Umbilical cord (tissue), 2 donors: ENCODE measurements around the gene BRAF. TPM values are rescaled to one million over a fixed set of nuclear protein-coding genes. Genes with fewer than 3 reads are reported as not detected.
"Not testable (repeated sequence)": the region's sequence is repeated elsewhere in the genome, so short reads cannot be mapped to it uniquely, and the experiment has no call there.

Experiments
- DNase-seq: peaks from one replicate; pipeline ENCODE4 v3.0.0-alpha.2; 2015; ENCODE audit warnings: low spot score
- total RNA-seq: library from RNA; depleted of rRNA; stranded (reverse); fragments of >200 nt; gene quantifications from one replicate; pipeline ENCODE4 v1.2.3, GENCODE V29; 2014; ENCODE audit warnings: low replicate concordance; ENCODE audit not compliant: insufficient read depth

The BRAF gene
- total RNA-seq, 1 donor from 2014 or later, result 61.2 TPM

- no peak for DNase-seq
Measured at GRCh38 chr7:140881507-140882228, 43.1 kb downstream of the BRAF start.

- no peak for DNase-seq
Measured at GRCh38 chr7:140877249-140877524, 47.5 kb downstream of the BRAF start.

- DNase-seq, result no peak
Measured at GRCh38 chr7:140876519-140877248, 48.0 kb downstream of the BRAF start.

GRCh38 chr7:140873434-140873833 lies 51.3 kb downstream of the BRAF start:
- no peak for DNase-seq

GRCh38 chr7:140870003-140870402 lies 54.7 kb downstream of the BRAF start:
- DNase-seq, result no peak

GRCh38 chr7:140869430-140869829 lies 55.3 kb downstream of the BRAF start:
- no peak for DNase-seq

DNA sequence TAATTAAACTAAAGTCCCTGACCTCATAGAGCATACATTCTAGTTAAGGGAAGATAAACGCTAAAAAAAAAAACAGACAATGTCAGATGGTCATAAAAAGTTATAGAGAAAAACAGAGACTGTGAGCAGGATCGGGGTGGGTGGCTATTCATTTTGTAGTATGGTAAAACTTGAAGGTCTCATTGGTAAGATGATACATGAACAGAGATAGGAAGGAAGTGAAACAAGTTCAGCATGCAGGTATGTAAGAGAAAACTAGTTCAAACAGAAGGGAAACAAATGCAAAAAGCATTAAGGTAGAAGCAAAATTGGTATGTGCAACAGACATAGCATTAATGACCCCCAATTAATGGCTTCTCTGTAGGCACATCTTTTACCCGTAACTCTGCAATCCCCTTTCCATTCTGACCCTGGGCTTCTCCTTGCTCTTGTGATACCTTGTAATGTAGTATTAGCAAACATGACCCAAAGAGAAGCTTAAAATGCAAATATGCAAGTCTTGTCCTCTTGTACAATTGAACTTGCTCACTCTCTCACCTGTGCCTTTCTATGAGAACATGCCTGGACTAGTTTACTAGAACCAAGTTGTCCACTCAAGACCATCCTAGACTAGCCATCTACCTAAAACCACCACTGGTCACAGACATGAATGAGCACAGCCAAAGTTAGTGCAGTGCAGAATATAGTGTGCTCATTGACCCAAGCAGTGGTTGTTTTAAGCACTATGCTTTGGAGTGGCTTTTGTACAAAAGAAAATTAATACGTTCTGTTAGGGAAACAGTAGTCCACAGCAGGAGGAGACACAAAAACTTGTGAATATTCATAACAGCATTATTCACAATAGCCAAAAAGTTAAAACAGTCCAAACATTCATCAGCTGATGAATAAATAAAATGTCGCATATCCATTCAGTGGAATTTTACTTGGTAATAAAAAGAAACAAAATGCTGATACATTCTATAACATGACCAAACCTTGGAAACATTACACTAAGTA lies 57.0 kb downstream of the BRAF start:
- no peak for DNase-seq

DNA sequence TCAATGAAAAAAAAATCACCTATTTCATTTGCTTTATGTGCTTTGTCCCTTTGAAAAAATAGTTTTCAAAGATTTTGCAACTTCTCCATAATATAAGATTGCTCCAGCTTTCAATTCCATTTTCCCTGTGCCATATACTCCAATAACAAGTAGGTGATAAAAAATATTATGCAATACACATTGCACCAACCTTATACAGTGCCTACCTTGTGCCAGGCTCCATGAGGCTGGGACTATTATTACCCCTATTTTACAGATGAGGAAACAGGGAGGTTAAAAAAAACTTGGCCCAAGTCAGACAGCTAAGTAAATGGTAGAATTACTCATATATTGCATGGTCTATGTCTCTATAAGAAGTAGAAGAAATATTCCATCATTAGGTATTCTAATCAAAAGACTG lies 57.8 kb downstream of the BRAF start:
- no peak for DNase-seq

- no peak for DNase-seq
Measured at GRCh38 chr7:140864732-140865131, 60.0 kb downstream of the BRAF start.

DNA sequence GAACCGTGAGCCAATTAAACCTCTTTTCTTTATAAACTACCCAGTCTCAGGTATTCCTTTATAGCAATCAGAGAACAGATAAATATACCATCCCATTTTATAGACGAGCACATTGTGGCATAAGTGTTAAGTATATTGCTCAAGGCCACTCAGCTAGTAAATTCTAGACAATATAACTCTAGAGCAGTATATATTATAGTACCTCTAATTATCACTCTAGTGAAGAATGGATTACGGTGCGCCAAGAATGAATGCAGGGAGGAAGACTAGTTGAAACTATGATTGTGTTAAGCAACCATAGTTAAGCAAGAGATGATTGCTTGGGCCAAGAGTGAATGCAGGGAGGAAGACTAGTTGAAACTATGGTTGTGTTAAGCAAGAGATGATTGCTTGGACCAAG lies 60.9 kb downstream of the BRAF start:
- DNase-seq, result no peak

DNA sequence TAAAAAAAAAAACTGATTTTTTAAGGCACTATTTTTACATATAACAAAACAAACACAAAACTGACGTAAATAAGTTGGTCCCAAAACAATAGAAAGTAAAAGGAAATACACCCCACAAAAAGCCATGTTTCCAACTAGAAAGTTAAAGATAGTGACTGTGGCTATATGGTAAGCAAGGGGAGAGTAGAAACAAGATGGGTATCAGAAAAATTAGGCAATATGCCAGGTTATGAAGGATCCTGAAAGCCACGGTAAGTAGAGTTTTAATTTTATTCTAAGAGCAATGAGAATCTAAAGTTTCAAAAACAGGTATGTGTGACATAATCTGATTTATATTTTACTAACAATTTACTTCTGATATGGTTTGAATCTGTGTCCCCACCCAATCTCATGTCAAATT lies 61.5 kb downstream of the BRAF start:
- DNase-seq, result no peak

- DNase-seq, result no peak
Measured at GRCh38 chr7:140857048-140857447, 67.7 kb downstream of the BRAF start.

- no peak for DNase-seq
Measured at GRCh38 chr7:140841166-140841715, 83.5 kb downstream of the BRAF start.

- DNase-seq, result no peak
Measured at GRCh38 chr7:140831724-140832123, 93.0 kb downstream of the BRAF start.

DNA sequence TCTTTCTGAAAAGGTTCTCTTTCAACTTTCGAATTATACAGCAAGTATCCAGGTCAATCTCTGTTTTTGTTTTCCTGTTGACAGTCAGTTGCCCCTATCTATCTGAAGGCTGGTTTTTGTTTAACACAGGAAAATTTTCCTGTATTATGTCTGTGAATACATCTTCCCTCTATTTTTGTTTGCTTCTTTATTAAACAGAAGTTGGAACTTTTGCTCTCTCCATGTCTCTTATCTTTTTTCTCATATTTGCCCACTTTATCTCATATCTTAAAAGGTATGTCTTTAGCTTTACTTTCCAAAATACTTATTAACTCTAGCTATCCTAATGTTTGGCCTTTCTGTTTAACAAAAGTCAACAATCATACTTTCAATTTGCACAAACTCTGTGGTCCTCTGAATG lies 95.0 kb downstream of the BRAF start:
- no peak for DNase-seq

DNA sequence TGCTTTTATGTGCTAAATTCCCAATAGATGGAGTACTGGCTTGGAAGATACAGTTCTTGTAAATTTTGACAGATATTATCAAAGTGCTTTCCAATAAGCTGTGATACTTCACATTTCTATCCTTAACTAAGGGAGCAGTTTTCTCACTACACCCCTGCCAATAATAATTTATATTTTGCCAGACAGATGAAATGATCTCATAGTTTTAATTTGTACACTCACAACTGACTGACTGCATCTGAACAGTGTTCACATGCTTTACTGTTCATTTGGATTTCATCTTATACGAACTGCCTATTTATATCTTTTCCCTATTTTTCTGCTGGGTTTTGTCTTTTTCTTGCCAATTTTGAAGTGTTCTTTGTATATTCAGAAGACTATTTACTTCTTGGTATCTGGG lies 96.0 kb downstream of the BRAF start:
- DNase-seq, result no peak

GRCh38 chr7:140817383-140817782 lies 107.3 kb downstream of the BRAF start:
- not testable (repeated sequence) for DNase-seq

- DNase-seq, result peak; percentile 71
Measured at GRCh38 chr7:140810830-140811556, 113.7 kb downstream of the BRAF start.

DNA sequence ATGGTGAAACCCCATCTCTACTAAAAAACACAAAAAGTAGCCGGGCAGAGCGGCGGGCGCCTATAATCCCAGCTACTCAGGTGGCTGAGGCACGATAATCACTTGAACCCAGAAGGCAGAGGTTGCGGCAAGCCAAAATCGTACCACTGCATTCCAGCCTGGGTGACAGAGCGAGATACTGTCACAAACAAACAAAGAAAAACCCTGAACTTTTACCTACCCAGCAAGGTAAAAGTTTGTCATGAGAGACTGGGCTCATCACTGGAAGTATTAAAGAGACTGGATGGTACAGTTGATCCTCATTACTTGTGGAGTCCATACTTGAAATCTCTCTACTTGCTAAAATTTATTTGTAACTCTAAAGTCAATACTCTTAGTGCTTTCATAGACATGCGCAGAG lies 114.3 kb downstream of the BRAF start:
- DNase-seq, result no peak

GRCh38 chr7:140778975-140779374 lies 145.8 kb downstream of the BRAF start:
- DNase-seq, result no peak

DNA sequence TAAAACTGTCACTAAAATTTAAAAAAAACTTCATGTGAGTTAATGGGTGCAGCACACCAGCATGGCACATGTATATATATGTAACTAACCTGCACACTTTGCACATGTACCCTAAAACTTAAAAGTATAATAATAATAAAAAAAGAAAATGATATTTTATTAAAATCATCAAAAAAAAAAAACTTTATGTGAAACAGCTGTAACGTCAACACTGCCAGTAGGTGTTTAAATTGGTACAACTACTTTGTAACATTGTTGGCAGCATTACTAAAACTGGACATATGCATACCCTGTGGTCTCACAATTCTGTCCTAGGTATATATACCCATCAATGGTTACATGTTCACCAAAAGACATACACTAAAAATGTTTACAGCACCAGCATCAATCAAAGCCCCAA lies 146.2 kb downstream of the BRAF start:
- no peak for DNase-seq
